Activated naive CD4-positive, alpha-beta T cell treated with anti-CD3 and anti-CD28 coated beads, Interleukin-2, amount 10 ng/mL, durations not matched to agents 7 days and 5 days (primary cell): ENCODE results near the gene GNG3.
A peak's percentile ranks its signal among the peaks of the same experiment; 100 is the strongest.
"Not testable (repeated sequence)": the region's sequence is repeated elsewhere in the genome, so short reads cannot be mapped to it uniquely, and the experiment has no call there.

ENCODE experiments used
- CTCF ChIA-PET: fragments of 350-600 bp; sonication (Branson Sonifier 250); formaldehyde crosslinking; loops from one replicate; lab custom pipeline; 2021; ENCODE audit warnings: antibody characterized with exemption; lab: Charles Lee
- DNase-seq: peaks from one replicate; pipeline ENCODE4 v3.0.0-alpha.2; 2020
- H3K27ac Mint-ChIP-seq: one replicate; pipeline ENCODE4 v1.8.0; 2021; ENCODE audit warnings: mild to moderate bottlenecking, moderate library complexity, mixed read lengths
- H3K27me3 Mint-ChIP-seq: one replicate; pipeline ENCODE4 v1.8.0; 2021; ENCODE audit warnings: mild to moderate bottlenecking, mixed read lengths
- H3K36me3 Mint-ChIP-seq: one replicate; pipeline ENCODE4 v1.8.0; 2021; ENCODE audit warnings: mixed read lengths
- H3K4me1 Mint-ChIP-seq: one replicate; pipeline ENCODE4 v1.8.0; 2021; ENCODE audit warnings: mixed read lengths
- H3K4me3 Mint-ChIP-seq: one replicate; pipeline ENCODE4 v1.8.0; 2021; ENCODE audit warnings: mild to moderate bottlenecking, moderate library complexity, mixed read lengths
- H3K9me3 Mint-ChIP-seq: one replicate; pipeline ENCODE4 v1.8.0; 2021; ENCODE audit warnings: mixed read lengths

Gene GNG3

DNA sequence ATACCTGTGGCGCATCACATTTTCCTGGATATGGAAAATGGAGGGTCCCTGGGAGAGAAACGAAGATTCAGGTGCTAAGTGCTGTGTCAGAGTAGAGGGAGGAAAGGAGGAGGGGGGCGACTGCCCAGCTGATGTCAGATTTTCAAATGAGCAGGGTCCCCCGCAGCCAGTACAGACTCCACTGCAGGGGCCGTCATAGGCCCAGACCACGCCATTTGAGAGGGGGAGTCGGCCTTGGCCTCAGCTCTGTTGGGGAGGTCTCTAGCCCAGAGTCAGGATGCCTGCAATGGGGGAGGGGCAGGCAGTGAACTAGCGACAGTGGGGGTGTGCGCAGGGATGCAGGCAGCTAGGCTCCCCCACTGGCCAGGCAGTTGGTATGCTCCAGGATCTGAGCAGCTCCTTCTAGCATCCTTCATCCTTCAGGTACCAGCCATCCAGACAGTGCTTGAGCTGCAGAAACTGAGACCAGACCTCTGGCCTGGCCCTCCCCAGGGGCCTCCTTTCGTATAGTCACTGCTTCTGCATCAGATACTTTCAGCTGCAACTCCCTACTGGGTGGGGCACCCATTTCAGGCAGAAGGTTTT is at the start of gene GNG3, which contains the start of gene BSCL2:
Gene GNG3, plus strand, starts transcription at position 400 of the 585 bp plus-strand sequence. CDS start 620 bp downstream, outside the sequence.
Gene BSCL2, minus strand, starts transcription at position 148 of the 585 bp plus-strand sequence. CDS start 229 bp downstream, outside the sequence.
- Mint-ChIP-seq H3K27me3 (no peaks in the 10 kb centered on the region), H3K9me3 (no peaks in the 10 kb centered on the region), H3K4me3 (peak within 1 kb of the TSS; percentile 87), H3K36me3 (peaks cover 31% of the 10 kb centered on the region), H3K4me1 (peaks cover 61% of the 10 kb centered on the region), H3K27ac (peak within 1 kb of the TSS; percentile 96)
- CTCF ChIA-PET, result interaction anchor here (2.1 to 4.1 kb wide), 2 partner anchors 13 to 27 kb away, joined by 10 to 20 read pairs; no protein-coding TSS in a partner anchor
- no peak for DNase-seq

DNA sequence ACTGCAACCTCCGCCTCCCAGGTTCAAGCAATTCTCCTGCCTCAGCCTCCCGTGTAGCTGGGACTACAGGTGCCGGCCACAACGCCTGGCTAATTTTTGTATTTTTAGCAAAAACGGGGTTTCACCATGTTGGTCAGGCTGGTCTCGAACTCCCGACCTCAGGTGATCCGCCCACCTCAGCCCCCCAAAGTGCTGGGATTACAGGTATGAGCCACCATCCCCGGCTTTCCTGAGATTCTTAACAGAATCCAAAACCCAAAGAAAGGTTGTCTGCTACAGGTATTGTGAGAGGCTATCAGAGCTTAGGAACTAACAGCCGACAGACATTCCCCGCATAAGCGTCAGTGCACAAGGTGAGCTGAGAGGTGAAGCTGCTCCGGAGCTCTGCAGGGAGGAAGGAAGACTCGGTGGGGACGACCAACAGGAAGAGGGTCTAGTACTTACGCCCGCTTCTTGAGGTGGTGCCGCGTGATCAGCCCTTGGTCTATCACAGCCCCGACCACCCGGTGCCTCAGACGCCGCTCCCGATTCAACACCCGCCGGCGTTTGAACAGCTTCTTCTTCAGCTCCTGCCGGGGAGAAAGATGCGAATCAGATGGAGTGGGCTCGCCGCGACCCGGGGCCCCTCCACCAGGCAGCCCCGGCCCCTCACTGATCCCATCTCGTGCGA is 42.9 kb upstream of the GNG3 start:
- CTCF ChIA-PET, result interaction anchor here (0.8 to 3.1 kb wide), 14 partner anchors 9 to 240 kb away, joined by 3 to 17 read pairs (median 4); partner anchors contain the start of genes GANAB, SLC3A2, TAF6L and TUT1
- H3K9me3 Mint-ChIP-seq, result no peaks in the 10 kb centered on the region
- peak overlapping the region; percentile 96 for H3K4me3 Mint-ChIP-seq
- H3K4me1 Mint-ChIP-seq, result peaks cover 46% of the 10 kb centered on the region
- H3K27me3 Mint-ChIP-seq, result peaks cover 7% of the 10 kb centered on the region
- peaks cover 39% of the 10 kb centered on the region for H3K36me3 Mint-ChIP-seq
- peak overlapping the region; percentile 90 for H3K27ac Mint-ChIP-seq
- peak; percentile 74 for DNase-seq

DNA sequence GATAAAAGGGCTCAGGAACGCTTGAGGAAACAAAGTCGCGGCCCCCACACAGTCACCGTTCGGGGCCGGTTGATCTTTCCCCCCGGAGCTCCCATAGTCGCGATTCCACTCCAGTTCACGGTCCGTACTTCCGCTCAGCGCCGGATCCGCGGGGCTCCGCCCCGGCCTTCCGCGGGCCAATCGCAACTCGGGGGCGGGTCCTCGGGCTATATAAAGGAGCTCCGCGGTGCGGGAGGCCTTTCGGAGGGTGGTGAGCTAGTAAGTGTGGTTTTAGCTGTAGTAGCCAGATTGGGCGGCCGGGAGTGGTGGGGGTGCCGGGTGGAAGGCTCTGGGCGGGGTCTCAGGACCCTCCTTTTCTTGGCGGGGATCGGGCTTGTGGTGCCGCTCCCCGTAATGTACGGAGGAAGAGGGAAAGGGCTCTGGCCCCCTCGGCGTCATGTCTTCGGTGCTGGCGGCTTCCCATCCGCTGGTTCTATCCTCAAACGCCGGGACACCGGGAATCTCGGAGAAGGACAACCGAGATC is 42.3 kb upstream of the GNG3 start, which contains the start of the genes C11orf98 and CSKMT:
Gene C11orf98, minus strand, starts transcription at position 136 of the 524 bp plus-strand sequence. Its CDS starts 41 bp downstream, at position 95.
Gene CSKMT, plus strand, starts transcription at position 238 of the 524 bp plus-strand sequence. CDS start 568 bp downstream, outside the sequence.
- peak; percentile 96 for DNase-seq
- peaks cover 39% of the 10 kb centered on the region for H3K36me3 Mint-ChIP-seq
- H3K27me3 Mint-ChIP-seq, result peaks cover 7% of the 10 kb centered on the region
- peaks cover 51% of the 10 kb centered on the region for H3K4me1 Mint-ChIP-seq
- peak within 1 kb of the TSS; percentile 90 for H3K27ac Mint-ChIP-seq
- H3K4me3 Mint-ChIP-seq, result peak within 1 kb of the TSS; percentile 96
- no peaks in the 10 kb centered on the region for H3K9me3 Mint-ChIP-seq
- CTCF ChIA-PET, result interaction anchor here (0.8 to 3.1 kb wide), 14 partner anchors 9 to 240 kb away, joined by 3 to 17 read pairs (median 4); partner anchors contain the start of genes GANAB, SLC3A2, TAF6L and TUT1

DNA sequence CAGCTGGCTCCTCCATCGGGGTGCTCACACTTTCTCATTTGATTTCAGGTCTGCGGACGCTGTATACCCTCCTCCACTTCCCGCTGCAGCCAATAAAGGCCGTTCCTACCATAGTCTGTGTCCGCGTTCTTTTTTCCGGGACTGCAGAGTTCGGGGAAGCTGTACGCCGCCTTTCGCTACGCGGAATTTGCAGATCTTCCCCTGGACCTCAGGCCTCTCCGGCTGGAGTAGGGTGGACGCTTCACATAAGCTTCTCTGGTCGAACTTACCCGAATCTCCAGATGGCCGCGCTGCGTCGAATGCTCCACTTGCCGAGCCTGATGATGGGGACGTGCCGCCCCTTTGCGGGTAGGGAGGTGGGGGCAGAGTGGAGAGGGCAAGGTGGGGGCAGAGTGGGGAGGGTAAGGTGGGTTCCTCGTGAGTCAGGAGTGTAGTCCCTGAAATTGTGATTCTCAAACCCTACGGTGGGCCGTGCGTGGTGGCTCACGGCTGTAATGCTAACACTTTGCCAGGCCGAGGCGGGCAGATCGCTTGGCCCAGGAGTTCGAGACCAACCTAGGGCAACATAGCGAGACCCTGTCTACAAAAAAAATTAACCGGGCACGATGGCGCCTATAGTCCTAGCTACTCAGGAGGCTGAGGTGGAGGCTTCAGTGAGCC is 41.7 kb upstream of the GNG3 start:
- peak; percentile 67 for DNase-seq
- peak overlapping the region; percentile 96 for H3K4me3 Mint-ChIP-seq
- H3K27me3 Mint-ChIP-seq, result peaks cover 7% of the 10 kb centered on the region
- peaks cover 54% of the 10 kb centered on the region for H3K4me1 Mint-ChIP-seq
- peaks cover 37% of the 10 kb centered on the region for H3K36me3 Mint-ChIP-seq
- H3K9me3 Mint-ChIP-seq, result no peaks in the 10 kb centered on the region
- CTCF ChIA-PET, result interaction anchor here (0.8 to 3.1 kb wide), 12 partner anchors 10 to 216 kb away, joined by 3 to 17 read pairs (median 4); partner anchors contain the start of genes GANAB, SLC3A2, TAF6L and TUT1
- peak overlapping the region; percentile 90 for H3K27ac Mint-ChIP-seq

GRCh38 chr11:62666259-62666926 is 41.1 kb upstream of the GNG3 start:
- H3K36me3 Mint-ChIP-seq, result peaks cover 35% of the 10 kb centered on the region
- H3K27me3 Mint-ChIP-seq, result peaks cover 7% of the 10 kb centered on the region
- peak overlapping the region; percentile 90 for H3K27ac Mint-ChIP-seq
- H3K4me3 Mint-ChIP-seq, result peak overlapping the region; percentile 96
- CTCF ChIA-PET, result interaction anchor here (1.2 to 3.1 kb wide), 6 partner anchors 11 to 65 kb away, joined by 4 to 17 read pairs (median 6); partner anchors contain the start of genes EML3, MTA2 and ROM1
- H3K4me1 Mint-ChIP-seq, result peaks cover 60% of the 10 kb centered on the region
- no peaks in the 10 kb centered on the region for H3K9me3 Mint-ChIP-seq
- no peak for DNase-seq

DNA sequence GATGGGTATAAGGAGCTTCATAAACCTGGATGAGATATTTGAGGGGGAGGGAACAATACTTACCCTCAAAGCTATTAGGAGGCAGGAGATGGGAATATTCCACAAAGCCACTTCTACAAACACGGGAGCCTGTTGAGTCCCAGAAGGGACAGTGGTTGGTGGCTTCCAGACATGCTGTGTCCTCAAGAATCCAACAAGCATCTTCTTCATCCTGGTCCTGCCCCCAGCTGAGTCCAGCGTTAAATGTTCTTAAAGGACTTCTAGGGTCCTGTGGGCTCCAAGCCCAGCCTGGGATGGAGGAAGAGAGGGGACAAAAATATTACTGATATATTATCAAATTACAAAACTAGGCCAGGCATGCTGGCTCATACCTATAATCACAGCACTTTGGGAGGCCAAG is 40.0 kb upstream of the GNG3 start:
- H3K4me3 Mint-ChIP-seq, result peak overlapping the region; percentile 96
- H3K9me3 Mint-ChIP-seq, result no peaks in the 10 kb centered on the region
- H3K27ac Mint-ChIP-seq, result peak overlapping the region; percentile 19
- peaks cover 36% of the 10 kb centered on the region for H3K36me3 Mint-ChIP-seq
- peaks cover 64% of the 10 kb centered on the region for H3K4me1 Mint-ChIP-seq
- DNase-seq, result no peak
- peaks cover 7% of the 10 kb centered on the region for H3K27me3 Mint-ChIP-seq
- CTCF ChIA-PET, result interaction anchor here (0.9 to 1.5 kb wide), 4 partner anchors 54 to 87 kb away, joined by 3 to 4 read pairs (median 4); partner anchors contain the start of genes EML3, MTA2 and ROM1

- CTCF ChIA-PET, result no interaction called here
- Mint-ChIP-seq H3K36me3 (peaks cover 34% of the 10 kb centered on the region), H3K27me3 (peaks cover 7% of the 10 kb centered on the region), H3K4me1 (peaks cover 67% of the 10 kb centered on the region), H3K9me3 (no peaks in the 10 kb centered on the region), H3K27ac (peak overlapping the region; percentile 96), H3K4me3 (peak overlapping the region; percentile 14)
- DNase-seq, result no peak
Observed at GRCh38 chr11:62669420-62670161, 37.9 kb upstream of the GNG3 start.

- peaks cover 33% of the 10 kb centered on the region for H3K36me3 Mint-ChIP-seq
- H3K27me3 Mint-ChIP-seq, result no peaks in the 10 kb centered on the region
- DNase-seq, result no peak
- H3K4me1 Mint-ChIP-seq, result peaks cover 71% of the 10 kb centered on the region
- H3K4me3 Mint-ChIP-seq, result peak overlapping the region; percentile 81
- H3K9me3 Mint-ChIP-seq, result no peaks in the 10 kb centered on the region
- H3K27ac Mint-ChIP-seq, result peak overlapping the region; percentile 96
- CTCF ChIA-PET, result interaction anchor here (1.5 kb wide), 1 partner anchor 10 kb away, joined by 5 read pairs; no protein-coding TSS in a partner anchor
Observed at GRCh38 chr11:62671236-62671607, 36.3 kb upstream of the GNG3 start.

DNA sequence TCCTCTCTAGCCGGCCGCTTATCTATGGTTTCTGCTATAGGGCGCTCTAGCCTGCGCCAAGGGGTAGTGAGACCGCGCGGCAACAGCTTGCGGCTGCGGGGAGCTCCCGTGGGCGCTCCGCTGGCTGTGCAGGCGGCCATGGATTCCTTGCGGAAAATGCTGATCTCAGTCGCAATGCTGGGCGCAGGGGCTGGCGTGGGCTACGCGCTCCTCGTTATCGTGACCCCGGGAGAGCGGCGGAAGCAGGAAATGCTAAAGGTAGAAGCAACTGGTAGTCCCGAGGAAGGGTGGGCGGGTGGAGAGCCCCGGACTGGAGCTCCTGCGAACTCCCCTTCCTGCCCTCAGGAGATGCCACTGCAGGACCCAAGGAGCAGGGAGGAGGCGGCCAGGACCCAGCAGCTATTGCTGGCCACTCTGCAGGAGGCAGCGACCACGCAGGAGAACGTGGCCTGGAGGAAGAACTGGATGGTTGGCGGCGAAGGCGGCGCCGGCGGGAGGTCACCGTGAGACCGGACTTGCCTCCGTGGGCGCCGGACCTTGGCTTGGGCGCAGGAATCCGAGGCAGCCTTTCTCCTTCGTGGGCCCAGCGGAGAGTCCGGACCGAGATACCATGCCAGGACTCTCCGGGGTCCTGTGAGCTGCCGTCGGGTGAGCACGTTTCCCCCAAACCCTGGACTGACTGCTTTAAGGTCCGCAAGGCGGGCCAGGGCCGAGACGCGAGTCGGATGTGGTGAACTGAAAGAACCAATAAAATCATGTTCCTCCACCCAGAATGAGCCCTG is 35.7 kb upstream of the GNG3 start, which contains the start of the genes LBHD1 and UQCC3:
Gene LBHD1, minus strand, starts transcription at position 660 of the 782 bp plus-strand sequence. CDS start 2,236 bp downstream, outside the sequence.
Gene UQCC3, plus strand, starts transcription at position 66 of the 782 bp plus-strand sequence. Its CDS starts 73 bp downstream, at position 139.
- Mint-ChIP-seq H3K27ac (peak within 1 kb of the TSS; percentile 96), H3K27me3 (no peaks in the 10 kb centered on the region), H3K9me3 (no peaks in the 10 kb centered on the region), H3K36me3 (peaks cover 33% of the 10 kb centered on the region), H3K4me1 (peaks cover 71% of the 10 kb centered on the region), H3K4me3 (peak within 1 kb of the TSS; percentile 81)
- peak; percentile 92 for DNase-seq
- CTCF ChIA-PET, result interaction anchor here (1.2 to 1.5 kb wide), 2 partner anchors 9 to 22 kb away, joined by 4 to 5 read pairs; no protein-coding TSS in a partner anchor

- Mint-ChIP-seq H3K36me3 (peaks cover 37% of the 10 kb centered on the region), H3K9me3 (no peaks in the 10 kb centered on the region), H3K4me1 (peaks cover 71% of the 10 kb centered on the region), H3K4me3 (peak overlapping the region; percentile 81), H3K27ac (peak overlapping the region; percentile 96), H3K27me3 (no peaks in the 10 kb centered on the region)
- CTCF ChIA-PET, result interaction anchor here (0.6 to 1.2 kb wide), 2 partner anchors 21 to 50 kb away, joined by 3 to 4 read pairs; no protein-coding TSS in a partner anchor
- DNase-seq, result no peak
Observed at GRCh38 chr11:62673196-62673525, 34.3 kb upstream of the GNG3 start.

DNA sequence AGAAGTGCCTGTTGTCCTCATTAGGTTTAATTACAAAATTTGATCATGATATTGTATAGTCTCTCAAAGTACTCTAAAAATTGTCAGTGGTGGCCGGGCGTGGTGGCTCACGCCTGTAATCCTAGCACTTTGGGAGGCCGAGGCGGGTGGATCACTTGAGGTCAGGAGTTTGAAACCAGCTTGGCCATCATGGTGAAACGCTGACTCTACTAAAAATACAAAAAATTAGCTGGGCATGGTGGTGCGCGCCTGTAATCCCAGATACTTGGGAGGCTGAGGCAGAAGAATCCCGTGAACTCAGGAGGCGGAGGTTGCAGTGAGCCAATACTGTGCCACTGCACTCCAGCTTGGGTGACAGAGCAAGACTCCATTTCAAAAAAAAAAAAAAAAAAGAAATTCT is 32.1 kb upstream of the GNG3 start:
- Mint-ChIP-seq H3K36me3 (peaks cover 36% of the 10 kb centered on the region), H3K4me1 (peaks cover 65% of the 10 kb centered on the region)
- not testable (repeated sequence) for H3K9me3 Mint-ChIP-seq, H3K27me3 Mint-ChIP-seq, H3K4me3 Mint-ChIP-seq, DNase-seq, H3K27ac Mint-ChIP-seq
- CTCF ChIA-PET, result interaction anchor here (0.9 to 2.1 kb wide), 3 partner anchors 19 to 64 kb away, joined by 3 to 8 read pairs (median 3); no protein-coding TSS in a partner anchor
